ENCODE results near the gene SPHK1.

DNA sequence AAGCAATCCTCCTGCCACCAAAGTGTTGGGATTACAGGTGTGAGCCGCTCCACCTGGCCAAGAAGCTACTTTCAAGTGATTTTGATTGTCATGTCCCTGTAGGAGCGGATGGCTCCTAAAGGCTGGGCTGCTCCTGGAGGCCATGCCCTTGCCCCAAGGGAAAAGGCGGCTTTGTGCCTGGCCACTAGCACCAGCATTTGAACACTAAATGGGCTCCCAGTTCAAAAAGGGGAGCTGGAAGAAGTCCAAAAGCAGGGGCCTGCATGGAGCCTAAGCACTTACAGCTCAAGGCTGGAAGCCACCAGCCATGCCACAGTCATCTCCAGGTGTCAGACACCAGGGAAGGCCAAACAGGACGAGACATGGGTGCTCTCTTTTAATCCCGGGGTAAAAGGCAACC is 26.8 kb downstream of the SPHK1 start:
- no peak for TF ChIP-seq POLR2AphosphoS5 (IDR thresholded peaks at IDR 0.05)
- no peak for TF ChIP-seq EP300 (IDR thresholded peaks at IDR 0.05)
- TF ChIP-seq, protein P1, sequence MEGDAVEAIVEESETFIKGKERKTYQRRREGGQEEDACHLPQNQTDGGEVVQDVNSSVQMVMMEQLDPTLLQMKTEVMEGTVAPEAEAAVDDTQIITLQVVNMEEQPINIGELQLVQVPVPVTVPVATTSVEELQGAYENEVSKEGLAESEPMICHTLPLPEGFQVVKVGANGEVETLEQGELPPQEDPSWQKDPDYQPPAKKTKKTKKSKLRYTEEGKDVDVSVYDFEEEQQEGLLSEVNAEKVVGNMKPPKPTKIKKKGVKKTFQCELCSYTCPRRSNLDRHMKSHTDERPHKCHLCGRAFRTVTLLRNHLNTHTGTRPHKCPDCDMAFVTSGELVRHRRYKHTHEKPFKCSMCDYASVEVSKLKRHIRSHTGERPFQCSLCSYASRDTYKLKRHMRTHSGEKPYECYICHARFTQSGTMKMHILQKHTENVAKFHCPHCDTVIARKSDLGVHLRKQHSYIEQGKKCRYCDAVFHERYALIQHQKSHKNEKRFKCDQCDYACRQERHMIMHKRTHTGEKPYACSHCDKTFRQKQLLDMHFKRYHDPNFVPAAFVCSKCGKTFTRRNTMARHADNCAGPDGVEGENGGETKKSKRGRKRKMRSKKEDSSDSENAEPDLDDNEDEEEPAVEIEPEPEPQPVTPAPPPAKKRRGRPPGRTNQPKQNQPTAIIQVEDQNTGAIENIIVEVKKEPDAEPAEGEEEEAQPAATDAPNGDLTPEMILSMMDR (IDR thresholded peaks at IDR 0.05), result no peak
